NCI-H510A (cell line): ENCODE results near the gene NHERF1.

Experiments
- DNase-seq: peaks from one replicate; lab custom pipeline; 2025; lab: John Stamatoyannopoulos, UW

The NHERF1 gene

DNA sequence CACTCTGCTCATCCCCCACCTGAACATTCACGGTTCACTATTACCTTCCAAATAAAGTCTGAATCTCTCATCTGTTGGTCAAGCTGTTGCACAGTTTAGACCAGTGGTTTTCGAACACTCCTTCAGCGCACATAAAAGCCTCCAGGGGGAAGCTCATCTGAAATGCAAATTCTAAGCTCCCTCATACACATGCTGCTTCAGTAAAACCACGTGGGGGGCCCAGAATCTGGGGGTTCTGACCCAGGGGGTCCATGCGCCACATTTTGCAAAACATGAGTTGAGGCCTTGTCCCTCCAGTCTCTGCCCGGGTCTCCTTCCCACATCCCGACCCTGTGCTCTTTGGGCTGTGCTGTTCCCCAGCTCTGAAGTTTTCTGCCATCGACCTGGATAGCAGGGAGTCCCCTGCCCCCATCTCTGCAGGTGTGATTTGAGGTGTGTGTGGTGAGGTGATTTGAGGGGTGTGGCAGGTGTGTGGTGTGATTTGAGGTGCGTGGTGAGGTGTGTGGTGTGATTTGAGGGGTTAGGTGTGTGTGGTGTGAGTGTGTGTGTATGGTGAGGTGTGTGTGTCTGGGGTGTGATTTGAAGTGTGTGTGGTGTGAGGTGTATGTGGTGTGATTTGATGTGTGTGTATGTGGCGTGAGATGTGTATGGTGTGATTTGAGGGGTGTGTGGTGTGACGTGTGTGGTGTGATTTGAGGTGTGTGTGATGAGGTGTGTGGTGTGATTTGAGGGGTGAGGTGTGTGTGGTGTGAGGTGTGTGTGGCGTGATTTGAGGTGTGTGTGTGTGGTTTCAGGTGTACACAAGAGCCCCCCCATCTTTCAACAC, 16.2 kb upstream of the NHERF1 start:
- no peak for DNase-seq

GRCh38 chr17:74733365-74734122, 14.9 kb upstream of the NHERF1 start:
- DNase-seq = no peak

GRCh38 chr17:74734256-74734655, 14.2 kb upstream of the NHERF1 start:
- DNase-seq = no peak

DNA sequence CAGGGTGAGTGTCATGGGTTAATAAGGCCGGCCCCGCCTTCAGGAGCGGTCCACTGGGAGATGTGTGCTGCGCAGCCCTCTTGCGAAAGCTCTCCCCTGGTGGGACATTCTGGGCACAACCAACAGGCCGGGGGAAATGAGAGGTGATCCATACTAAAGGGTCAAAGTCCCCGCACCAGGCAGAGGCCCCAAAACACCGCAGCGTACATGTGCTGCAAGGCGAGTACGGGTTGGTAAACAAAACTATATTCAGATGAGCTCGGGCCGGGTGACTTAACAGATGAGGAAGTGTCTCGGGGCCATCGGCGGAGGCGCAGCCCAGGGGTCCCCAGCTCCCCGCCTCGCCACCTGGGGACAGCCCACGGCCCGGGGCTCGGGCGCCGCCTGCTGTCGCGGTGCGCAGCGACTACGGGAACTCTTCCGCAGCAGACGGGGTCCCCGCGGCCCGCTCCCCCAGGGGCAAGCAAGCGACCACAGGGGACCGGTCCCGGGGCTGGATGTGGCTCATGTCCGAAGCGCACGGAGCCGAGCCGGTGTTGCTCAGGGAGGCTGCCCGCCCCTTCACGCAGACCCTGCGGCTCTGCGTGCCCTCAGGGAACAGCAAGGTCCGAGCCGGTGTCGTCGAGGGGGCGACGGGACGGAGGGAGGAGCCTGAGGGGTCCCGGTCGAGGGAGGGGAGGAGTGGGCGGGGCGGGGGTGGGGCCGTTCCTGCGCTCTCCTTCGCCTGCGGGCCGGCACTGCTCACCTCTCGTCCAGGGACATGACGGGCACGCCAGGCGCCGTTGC, 11.7 kb upstream of the NHERF1 start, which contains the start of gene RAB37:
Gene RAB37 (plus strand): TSS at position 744 of the 786 bp plus-strand sequence. CDS start 17 bp downstream, at position 761.
- DNase-seq = no peak

DNA sequence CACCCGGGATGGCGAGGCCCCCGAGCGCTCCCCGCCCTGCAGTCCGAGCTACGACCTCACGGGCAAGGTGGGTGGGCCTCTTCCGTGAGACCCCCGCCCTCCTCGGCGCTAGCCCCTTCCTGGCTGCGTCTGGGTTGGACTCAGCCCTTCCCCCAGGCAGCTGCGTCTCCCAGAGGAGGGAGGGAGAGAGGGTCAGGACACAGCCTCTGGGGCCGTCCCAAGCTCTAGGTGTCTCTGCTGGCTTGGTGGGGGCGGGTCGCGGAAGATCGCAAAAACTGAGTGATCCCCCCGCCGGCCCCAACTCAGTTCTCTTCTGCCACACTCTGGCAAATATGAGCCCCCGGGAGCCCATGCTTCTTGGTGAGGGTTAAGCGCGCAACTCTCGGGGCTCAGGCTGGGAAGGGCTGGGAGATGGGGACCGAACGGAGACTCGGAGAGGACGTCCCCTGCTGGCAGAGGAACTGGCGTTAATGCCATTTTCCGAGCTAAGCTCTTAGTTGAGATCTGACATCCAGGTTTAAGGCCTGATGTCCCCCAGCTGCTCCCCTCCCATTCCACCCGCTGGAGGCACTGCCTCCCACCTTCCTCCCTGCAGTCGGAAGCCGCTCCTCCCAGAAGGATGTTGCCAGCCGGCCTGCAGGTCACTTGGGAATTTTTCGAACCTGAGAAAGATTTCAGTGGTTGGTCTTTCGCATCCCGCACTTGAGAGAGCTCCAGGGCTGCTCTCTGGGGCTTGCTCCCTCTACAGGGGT, 11.0 kb upstream of the NHERF1 start:
- DNase-seq = no peak

GRCh38 chr17:74738051-74738996, 10.1 kb upstream of the NHERF1 start:
- peak; percentile 57 for DNase-seq

GRCh38 chr17:74739227-74739831, 9.1 kb upstream of the NHERF1 start:
- no peak for DNase-seq

- no peak for DNase-seq
Observed at GRCh38 chr17:74740173-74740572, 8.3 kb upstream of the NHERF1 start.

DNA sequence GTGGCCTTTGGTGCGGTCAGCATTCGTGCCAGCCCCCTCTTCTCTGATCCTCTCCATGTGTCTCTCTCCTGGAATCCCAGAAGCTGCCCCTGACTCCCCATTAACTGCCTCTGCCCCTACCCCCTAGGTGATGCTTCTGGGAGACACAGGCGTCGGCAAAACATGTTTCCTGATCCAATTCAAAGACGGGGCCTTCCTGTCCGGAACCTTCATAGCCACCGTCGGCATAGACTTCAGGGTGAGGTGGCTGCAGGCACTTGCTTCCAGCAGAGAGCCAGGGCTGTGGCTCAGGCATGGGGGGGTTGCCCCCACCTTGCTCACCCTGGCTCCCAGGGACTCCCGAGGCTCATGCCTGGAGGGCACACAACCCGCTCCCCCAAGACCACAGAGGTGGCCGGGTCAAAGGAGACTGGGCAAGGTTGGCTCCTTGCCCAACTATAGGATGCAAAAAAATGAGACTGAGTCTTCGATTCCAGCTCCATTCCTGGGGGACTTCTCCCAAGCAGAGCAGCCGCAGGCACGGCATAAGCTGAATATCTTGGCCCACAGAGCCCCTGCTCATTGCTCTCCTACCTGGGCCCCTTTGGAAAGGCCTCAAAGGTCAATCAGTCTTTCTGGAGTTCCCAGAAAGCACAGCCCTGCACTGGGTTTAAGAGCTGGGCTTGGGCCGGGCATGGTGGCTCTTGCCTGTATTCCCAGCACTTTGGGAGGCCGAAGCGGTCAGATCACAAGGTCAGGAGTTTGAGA, 7.6 kb upstream of the NHERF1 start:
- DNase-seq = no peak

DNA sequence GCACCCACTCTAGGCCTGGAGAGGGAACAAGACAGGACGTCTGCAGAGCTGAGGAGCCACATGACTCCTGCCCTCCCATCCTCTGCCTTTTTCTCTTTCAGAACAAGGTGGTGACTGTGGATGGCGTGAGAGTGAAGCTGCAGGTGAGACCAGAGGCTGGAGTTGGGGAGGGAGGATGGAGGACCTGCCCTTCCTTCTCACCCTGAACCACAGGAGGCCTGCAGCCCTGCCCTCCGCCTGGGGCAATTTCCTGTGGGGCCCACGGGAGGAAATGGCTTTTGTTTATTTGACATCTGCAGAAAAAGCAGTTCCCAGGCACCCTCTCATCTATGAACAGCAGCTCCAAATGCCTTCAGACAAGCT, 6.3 kb upstream of the NHERF1 start:
- no peak for DNase-seq

DNA sequence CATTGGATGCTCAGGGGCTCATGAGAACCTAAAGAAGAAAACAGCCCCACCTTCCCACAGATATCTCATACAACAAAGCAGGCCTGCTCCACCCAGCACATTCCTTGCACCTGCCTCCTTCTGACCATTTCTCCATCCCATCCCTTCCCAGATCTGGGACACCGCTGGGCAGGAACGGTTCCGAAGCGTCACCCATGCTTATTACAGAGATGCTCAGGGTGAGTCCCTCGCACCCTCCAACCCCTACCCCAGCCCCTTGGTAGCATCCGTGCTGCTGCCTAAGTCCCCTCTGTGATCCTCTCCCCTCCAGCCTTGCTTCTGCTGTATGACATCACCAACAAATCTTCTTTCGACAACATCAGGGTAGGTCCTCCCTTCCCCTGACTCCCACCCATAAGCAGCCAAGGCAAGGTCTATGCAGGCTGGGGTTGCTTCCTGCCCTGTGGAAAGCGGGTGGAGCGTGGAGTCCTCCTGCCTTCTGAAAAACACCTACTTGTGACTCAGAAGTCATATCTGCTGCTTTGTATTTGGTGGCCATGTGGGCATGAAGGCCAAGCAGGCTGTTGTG, 5.4 kb upstream of the NHERF1 start:
- DNase-seq = no peak

- DNase-seq = no peak
Observed at GRCh38 chr17:74743755-74744154, 4.7 kb upstream of the NHERF1 start.

DNA sequence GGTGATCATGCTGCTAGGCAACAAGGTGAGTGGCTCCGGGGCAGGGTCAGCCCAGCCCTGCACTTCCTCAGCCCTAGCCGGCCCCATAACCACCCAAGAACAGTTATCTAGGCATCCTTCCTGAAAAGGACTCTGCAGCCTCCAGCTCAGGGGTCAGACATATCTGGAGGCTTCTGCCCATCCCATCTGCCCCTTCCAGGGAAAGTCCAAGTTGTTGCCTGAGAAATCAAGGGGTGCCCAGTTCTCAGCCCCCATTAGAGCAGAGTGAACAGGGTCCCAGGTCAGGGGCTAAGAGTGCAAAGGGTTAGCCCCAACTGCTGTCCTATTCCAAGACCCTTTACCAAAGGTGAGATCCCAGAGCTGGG, 4.1 kb upstream of the NHERF1 start:
- DNase-seq = no peak

DNA sequence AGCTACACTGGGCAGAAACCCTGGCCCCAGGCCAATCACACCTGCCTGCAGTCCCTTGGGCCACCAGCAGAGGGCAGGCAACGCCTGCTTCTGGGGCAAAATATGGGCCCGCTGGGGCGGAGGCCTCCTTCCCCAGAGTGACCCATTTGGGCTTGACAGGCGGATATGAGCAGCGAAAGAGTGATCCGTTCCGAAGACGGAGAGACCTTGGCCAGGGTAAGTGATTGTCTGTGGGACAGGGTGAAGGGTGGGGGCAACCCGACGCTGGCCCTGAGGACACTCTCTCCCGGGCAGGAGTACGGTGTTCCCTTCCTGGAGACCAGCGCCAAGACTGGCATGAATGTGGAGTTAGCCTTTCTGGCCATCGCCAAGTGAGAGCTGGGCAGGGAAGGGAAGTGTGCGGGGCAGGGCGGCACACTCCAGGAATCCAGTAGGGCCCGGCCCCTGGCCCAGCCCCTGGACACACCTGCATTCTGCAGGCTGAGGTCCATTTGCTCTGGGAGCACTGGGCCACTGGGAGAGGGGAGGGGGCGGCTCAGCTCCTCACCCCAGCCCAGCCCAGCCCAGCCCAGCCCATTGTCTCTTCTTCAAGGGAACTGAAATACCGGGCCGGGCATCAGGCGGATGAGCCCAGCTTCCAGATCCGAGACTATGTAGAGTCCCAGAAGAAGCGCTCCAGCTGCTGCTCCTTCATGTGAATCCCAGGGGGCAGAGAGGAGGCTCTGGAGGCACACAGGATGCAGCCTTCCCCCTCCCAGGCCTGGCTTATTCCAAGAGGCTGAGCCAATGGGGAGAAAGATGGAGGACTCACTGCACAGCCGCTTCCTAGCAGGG, 3.5 kb upstream of the NHERF1 start:
- DNase-seq = no peak

DNA sequence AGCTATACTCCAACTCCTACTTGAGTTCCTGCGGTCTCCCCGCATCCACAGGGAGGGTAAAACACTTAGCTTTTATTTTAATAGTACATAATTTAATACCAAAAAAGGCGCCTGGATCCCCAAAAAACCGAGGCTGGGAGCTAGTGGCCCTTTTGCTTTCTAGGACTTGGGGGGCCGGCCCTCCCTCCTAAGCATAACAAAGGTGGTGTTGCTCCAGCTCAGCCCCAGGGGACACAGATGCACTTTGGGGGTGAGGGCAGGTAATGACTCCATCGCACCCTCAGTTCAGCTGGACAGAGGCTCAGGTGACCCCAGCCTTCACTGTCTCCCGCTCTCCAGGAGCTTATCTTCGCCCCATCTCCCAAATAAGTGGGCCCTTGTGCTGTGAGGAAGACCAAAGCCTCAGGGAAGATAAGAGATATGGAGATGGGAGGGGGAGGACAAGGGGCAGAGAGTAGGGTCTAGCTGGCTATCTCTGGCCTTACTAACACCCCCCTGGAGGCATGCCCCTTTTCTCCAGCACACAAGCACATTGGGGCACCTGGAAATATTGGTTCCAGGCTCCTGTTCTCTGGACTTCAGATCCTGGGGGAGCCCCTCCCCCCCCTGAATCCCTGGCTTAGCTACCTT, 2.8 kb upstream of the NHERF1 start:
- no peak for DNase-seq

GRCh38 chr17:74746376-74746775, 2.1 kb upstream of the NHERF1 start:
- no peak for DNase-seq

DNA sequence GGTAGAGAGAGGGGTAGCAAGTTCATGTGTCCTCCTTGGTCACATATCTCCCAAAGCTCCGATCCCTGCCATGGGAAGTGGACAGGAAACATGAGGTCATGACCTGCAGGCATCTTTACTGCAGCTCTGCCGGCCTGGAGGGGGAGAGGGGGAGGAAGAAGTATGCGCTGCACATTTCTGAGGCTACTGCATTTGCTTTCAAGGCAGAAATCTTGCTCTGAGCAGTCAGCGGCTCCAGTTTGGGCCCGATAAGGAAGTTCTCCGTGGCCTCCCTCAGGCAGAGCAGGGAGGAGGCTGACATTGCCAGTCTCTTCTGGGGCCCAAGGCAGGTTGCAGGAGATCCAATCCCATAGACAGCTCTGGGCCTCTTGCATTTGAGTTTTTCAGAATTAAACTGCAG, 1.5 kb upstream of the NHERF1 start:
- no peak for DNase-seq

GRCh38 chr17:74748279-74748528, 224 bp upstream of the NHERF1 start:
- no peak for DNase-seq
